Stomach smooth muscle (tissue), 2 donors: ENCODE measurements around the gene MEIOSIN.
"Not testable (repeated sequence)": the region's sequence is repeated elsewhere in the genome, so short reads cannot be mapped to it uniquely, and the experiment has no call there.

Experiments
- H3K27ac ChIP-seq: one replicate; pipeline ENCODE4 v1.7.0; 2013; ENCODE audit warnings: mild to moderate bottlenecking, low read length, inconsistent platforms
- H3K27me3 ChIP-seq, 2 donors: one replicate each; pipeline ENCODE4 v1.7.0; 2013; ENCODE audit warnings: low read length in 2 of 2; ENCODE audit not compliant: insufficient read depth in 2 of 2, control insufficient read depth in 1 of 2
- H3K36me3 ChIP-seq, 2 donors: one replicate each; pipeline ENCODE4 v1.7.0; 2013; ENCODE audit warnings: low read length in 2 of 2; ENCODE audit not compliant: control insufficient read depth in 2 of 2, insufficient read depth in 2 of 2
- H3K4me1 ChIP-seq: one replicate; pipeline ENCODE4 v1.7.0; 2013; ENCODE audit warnings: low read length; ENCODE audit not compliant: control insufficient read depth, insufficient read depth
- H3K4me3 ChIP-seq, 2 donors: one replicate each; pipeline ENCODE4 v1.7.0; 2013; ENCODE audit warnings: low read length in 2 of 2
- H3K9ac ChIP-seq, 2 donors: one replicate each; pipeline ENCODE4 v1.7.0; 2013; ENCODE audit warnings: low read length in 2 of 2, mild to moderate bottlenecking in 1 of 2
- H3K9me3 ChIP-seq, 2 donors: one replicate each; pipeline ENCODE4 v1.7.0; 2013; ENCODE audit warnings: low read length in 2 of 2; ENCODE audit not compliant: control insufficient read depth in 2 of 2
- donor health status: healthy.
- donor health status: Pancreatic carcinoma.

Gene MEIOSIN

DNA sequence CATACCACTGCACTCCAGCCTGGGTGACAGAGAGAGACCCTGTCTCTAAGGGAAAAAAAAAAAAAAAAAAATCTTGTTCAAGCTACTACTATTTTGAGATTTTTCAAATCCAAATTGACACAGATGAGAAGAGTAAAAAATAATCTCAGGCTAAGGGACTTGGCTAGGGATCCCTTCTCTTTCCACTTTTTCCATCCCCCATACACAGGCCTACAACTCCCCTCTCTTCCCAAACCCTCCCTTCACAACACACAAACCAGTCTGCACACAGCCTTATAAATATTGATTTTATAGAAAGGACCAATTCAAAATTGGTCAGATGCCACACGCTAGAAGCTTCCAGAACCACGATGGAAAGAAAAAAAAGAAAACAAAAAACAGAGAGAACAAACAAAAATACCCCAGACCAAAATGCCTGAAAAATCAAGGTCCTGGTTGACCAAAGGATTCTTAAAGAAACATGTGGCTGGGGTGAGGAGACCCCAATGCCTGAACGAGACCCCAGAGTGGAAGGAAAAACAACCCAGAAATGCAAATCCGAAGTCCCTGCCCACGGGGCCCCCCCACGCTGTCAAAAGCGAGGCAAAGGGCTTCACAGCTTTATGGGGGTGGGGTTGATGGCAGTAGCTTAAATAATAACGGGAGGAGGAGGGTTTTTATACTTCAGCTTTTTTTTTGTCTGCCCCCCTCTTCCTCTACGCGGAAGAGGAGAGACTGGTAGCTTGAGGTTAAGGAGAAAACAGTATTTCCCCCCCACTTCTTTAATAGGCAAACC, 22.7 kb upstream of the MEIOSIN start:
- peaks cover 9% of the 10 kb centered on the region for H3K4me1 ChIP-seq
- no peak overlapping the region for H3K4me3 ChIP-seq
- H3K9ac ChIP-seq, result peak overlapping the region; percentile 36 to 60
- peaks cover 3 to 6% of the 10 kb centered on the region in 2 donors for H3K36me3 ChIP-seq
- no peaks in the 10 kb centered on the region for H3K27me3 ChIP-seq
- no peaks in the 10 kb centered on the region for H3K9me3 ChIP-seq
- H3K27ac ChIP-seq, result peak overlapping the region; percentile 41

DNA sequence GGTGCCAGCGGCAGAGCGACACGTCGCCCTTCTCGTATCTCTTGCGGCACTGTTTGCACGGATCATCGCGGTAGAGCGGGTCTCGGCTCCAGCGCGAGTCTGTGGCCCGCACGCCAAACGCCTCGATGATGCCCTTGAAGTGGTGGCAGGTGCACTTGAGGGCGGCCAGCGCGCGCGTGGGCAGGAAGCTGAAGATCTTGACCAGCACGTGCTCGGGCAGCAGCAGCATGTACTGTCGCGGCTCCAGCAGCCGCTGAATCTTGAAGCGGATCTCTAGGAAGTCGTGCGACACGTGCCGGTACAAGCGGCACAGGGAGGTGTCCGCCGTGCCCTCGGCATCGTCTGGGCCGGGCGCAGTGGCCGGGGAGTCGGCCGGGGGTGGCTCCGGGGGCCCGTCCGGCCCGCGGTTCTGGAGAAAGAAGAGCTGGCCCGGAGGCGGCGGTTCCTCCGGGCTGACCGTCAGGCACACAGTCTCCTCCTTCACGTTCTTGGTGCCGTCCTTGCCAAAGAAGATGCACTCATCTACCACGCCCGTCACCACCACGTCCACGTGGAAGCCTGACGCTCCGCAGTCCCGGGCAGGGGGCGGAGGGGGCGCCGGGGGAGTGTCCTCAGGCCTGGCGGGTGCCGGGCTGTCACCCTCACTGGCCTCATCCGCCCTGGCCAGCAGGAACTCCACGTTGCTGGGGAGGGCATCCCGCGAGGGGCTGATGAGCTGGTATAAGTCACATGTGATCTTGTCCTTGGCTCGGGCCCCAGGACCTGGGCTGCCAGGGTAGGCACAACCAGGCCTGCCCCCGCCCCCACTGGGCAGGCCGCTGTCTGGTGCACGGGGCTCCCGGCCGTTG, 21.2 kb upstream of the MEIOSIN start:
- H3K27ac ChIP-seq, result no peak overlapping the region
- H3K9me3 ChIP-seq, result no peaks in the 10 kb centered on the region
- H3K36me3 ChIP-seq, result peaks cover 3 to 6% of the 10 kb centered on the region in 2 donors
- H3K4me3 ChIP-seq, result no peak overlapping the region
- peaks cover 15% of the 10 kb centered on the region for H3K4me1 ChIP-seq
- no peaks in the 10 kb centered on the region for H3K27me3 ChIP-seq
- H3K9ac ChIP-seq, result no peak overlapping the region

DNA sequence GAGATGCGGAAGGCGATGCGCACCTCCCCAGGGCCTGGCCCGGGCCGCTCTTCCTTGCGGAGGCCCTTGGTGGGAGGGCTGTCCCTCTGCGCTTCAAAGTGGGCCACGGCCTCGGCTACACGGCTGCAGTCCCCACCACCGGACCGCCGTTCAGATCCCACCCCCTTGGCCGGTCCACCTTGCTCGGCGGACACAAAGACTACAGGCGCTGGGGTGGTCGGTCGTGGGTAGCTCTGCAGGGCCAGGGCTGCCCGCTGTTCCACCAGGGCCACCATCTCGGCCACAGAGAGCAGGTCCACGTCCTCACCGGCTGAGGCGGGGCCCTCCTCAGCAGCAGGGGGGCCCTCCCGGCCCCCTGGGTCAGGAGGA, 20.6 kb upstream of the MEIOSIN start:
- peaks cover 3 to 6% of the 10 kb centered on the region in 2 donors for H3K36me3 ChIP-seq
- H3K27ac ChIP-seq, result no peak overlapping the region
- H3K9me3 ChIP-seq, result no peaks in the 10 kb centered on the region
- H3K4me3 ChIP-seq, result no peak overlapping the region
- no peaks in the 10 kb centered on the region for H3K27me3 ChIP-seq
- no peak overlapping the region for H3K9ac ChIP-seq
- H3K4me1 ChIP-seq, result peaks cover 16% of the 10 kb centered on the region

DNA sequence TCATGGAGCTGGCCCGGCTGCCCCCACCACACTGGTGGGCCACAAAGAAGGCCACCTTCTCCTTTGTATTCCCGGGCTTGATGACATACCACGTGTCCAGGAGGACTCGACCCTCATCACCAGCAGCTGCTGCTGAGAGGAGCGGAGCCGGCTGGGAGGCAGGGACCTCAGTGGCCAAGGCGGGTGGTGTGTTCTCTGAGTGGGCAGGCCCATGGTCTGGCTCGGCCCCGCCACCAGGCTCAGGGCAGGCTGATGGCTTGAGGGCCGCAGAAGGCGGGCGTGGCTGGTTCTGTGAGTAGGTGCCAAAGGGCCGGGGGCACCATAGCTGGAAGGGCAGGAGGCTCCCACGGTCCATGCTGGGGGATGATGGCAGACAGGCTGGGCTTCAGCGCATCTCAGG, 20.1 kb upstream of the MEIOSIN start:
- H3K27ac ChIP-seq, result no peak overlapping the region
- no peaks in the 10 kb centered on the region for H3K9me3 ChIP-seq
- H3K27me3 ChIP-seq, result no peaks in the 10 kb centered on the region
- H3K4me1 ChIP-seq, result peaks cover 20% of the 10 kb centered on the region
- H3K9ac ChIP-seq, result no peak overlapping the region
- H3K4me3 ChIP-seq, result no peak overlapping the region
- H3K36me3 ChIP-seq, result peaks cover 3 to 6% of the 10 kb centered on the region in 2 donors

DNA sequence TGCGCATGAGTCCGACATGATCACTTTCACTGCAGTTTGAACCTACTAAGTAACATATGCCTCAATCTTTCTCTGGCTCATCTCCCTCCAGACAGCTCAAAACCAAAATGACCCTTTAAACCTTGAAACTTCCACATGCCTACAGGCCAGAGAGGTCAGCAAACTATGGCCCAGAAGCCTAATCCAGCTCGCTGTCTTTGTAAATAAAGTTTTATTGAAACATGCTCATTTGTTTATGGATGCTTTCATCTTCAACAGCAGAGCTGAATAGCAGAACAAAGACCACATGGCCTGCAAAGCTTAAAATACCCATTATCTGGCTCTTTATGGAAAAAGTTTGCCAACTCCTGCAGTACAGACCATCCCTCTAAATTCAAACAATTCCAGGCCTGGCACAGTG, 18.1 kb upstream of the MEIOSIN start:
- H3K27me3 ChIP-seq, result no peaks in the 10 kb centered on the region
- no peak overlapping the region for H3K4me3 ChIP-seq
- H3K27ac ChIP-seq, result no peak overlapping the region
- peaks cover 26% of the 10 kb centered on the region for H3K4me1 ChIP-seq
- peaks cover 2 to 3% of the 10 kb centered on the region in 2 donors for H3K36me3 ChIP-seq
- no peaks in the 10 kb centered on the region for H3K9me3 ChIP-seq
- no peak overlapping the region for H3K9ac ChIP-seq

DNA sequence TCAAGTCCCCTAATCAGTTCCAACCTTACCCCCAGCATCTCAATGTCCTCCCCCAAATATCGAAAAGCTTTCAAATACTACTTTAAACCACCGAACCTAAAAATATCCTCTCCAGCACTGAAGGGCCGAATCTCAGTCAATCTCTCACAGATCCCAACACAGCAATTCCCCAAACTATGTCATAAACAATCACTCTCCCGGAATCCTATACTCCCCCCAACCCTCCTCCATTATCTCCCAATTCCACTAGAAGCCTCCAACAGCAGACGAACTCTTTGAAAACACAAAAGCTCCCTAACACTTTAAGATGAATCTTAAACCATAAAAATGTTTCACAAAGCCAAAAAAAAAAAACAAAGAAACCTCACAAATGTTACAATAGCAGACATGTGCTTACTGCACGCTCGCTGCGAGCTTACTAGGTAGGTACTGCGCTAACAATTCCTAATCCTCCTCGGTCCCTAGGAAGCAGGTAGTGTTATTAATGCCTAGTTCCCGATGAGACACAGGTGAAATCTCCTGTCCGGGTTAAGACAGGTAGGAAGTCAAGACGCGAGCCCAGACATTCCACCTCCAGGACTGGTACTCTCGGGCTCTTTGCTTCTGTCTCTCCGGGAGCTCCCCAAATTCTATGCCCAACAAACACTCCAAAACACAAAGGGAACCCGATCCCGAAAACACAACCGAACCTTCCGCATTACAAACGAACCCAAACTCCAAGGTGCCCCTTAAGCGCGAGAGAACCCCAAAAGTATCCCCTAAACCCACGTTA, 16.7 kb upstream of the MEIOSIN start:
- no peaks in the 10 kb centered on the region for H3K9me3 ChIP-seq
- no peaks in the 10 kb centered on the region for H3K27me3 ChIP-seq
- peaks cover 17% of the 10 kb centered on the region for H3K4me1 ChIP-seq
- H3K4me3 ChIP-seq, result peak overlapping the region; percentile 91 to 99
- H3K27ac ChIP-seq, result peak overlapping the region; percentile 97
- peak overlapping the region; percentile 94 to 95 for H3K9ac ChIP-seq
- peaks cover 2 to 3% of the 10 kb centered on the region in 2 donors for H3K36me3 ChIP-seq

DNA sequence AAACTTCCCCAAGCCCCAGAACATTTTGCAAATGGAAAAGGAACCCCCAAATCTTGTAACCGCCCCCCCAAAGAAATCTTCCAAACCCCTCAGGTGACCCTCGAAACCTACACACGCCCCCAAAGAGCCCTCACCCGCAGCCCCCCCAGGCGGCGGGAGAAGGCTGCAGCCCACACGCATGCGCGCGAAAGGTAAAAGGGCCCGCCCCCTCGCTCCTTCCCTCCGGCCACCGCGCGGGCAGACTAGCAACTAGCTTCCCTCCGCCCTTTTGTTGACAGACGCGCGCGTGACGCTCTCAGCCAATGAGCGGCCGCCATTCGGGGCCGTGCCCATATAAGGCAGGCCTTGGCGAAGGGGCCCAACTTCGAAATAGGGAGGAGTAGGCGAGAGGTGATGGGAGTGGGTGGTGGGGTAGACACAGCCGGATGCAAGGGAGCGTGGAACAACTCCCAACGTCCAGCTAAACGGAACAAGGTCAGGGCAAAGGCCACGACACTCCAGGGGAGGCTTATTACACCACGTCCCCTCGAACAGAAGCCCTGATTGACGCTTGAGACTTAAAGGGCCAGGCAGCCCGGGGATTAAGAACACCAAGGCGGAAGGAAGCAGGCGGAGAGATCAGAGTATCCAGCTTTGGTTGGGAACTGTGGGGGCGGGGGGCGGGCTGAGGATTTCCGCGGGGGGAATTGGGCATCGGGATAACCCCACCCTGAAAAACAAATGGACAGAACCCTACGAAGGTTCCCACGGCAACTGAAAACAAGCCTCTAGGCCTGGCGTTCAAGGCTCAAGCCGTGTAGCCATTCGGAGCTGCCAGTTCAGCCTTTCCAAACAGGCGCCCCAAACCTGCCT, 15.9 kb upstream of the MEIOSIN start:
- H3K9me3 ChIP-seq, result no peaks in the 10 kb centered on the region
- peak overlapping the region; percentile 95 to 96 for H3K9ac ChIP-seq
- peaks cover 17% of the 10 kb centered on the region for H3K4me1 ChIP-seq
- peaks cover 0 to 3% of the 10 kb centered on the region in 2 donors for H3K36me3 ChIP-seq
- H3K27me3 ChIP-seq, result no peaks in the 10 kb centered on the region
- peak overlapping the region; percentile 91 to 99 for H3K4me3 ChIP-seq
- H3K27ac ChIP-seq, result peak overlapping the region; percentile 97

DNA sequence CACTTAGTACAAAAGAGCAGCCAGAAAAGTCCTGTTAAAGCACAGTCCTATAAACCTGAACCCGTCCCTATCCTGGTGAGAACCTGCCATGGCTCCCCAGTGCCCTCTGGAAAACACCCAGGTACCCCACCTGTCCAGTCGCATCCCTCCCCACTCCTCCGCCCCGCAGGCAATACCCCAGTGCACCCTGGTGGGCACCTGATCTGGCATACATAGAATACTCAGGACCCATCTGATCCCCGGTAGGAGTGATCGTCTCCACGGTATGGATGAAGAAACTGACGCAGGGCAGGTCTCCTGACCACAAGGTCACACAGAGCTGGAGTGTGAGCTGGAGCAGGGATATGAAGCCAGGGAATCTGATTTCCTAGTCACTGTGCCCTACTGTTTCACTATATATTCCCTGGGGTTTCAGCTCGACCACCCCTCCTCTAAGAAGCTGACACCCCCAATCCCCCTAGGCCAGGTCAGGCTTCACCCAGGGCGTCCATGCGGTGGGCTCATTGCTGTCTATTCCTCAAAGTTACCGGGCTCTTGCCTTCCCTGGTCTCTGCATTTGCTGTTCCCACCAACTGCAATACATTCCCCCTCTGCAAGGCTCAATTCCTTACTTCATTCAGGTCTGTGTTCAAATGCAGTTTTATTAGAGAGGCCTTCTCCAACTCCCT, 15.1 kb upstream of the MEIOSIN start:
- peaks cover 17% of the 10 kb centered on the region for H3K4me1 ChIP-seq
- peak overlapping the region; percentile 91 to 99 for H3K4me3 ChIP-seq

DNA sequence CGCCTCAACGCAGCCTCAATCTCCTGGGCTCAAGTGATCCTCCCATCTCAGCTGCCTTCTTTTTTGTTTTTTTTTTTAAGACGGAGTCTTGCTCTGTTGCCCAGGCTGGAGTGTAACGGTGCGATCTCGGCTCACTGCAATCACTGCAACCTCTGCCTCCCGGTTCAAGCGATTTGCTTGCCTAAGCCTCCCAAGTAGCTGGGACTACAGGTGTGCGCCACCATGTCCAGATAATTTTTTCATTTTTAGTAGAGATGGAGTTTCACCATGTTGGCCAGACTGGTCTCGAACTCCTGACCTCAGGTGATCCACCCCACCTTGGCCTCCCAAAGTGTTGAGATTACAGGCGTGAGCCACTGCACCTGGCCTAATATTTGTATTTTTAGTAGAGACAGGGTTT, 13.2 kb upstream of the MEIOSIN start:
- not testable (repeated sequence) for H3K27me3 ChIP-seq, H3K4me3 ChIP-seq, H3K9ac ChIP-seq, H3K36me3 ChIP-seq, H3K9me3 ChIP-seq, H3K27ac ChIP-seq
- peaks cover 17% of the 10 kb centered on the region for H3K4me1 ChIP-seq

More for the DNA sequence above, 15.1 kb upstream of the MEIOSIN start:
- H3K9ac ChIP-seq, result peak overlapping the region; percentile 95 to 96
- no peaks in the 10 kb centered on the region for H3K27me3 ChIP-seq
- H3K27ac ChIP-seq, result peak overlapping the region; percentile 97
- H3K9me3 ChIP-seq, result no peaks in the 10 kb centered on the region
- H3K36me3 ChIP-seq, result peaks cover under 1 to 5% of the 10 kb centered on the region in 2 donors
